MM.1S (cell line): Measurements from ENCODE around the gene MATN3.

ENCODE experiments used
- DNase-seq: peaks from one replicate; pipeline ENCODE4 v3.0.0-alpha.2; 2015
- H2AFZ ChIP-seq: fragments of 300-600 bp; sonication (generic); 2 replicates; pipeline ENCODE4 v1.6.0; 2016; ENCODE audit warnings: antibody characterized with exemption, low read length
- H3F3A ChIP-seq: fragments of 300-600 bp; sonication (generic); 2 replicates; pipeline ENCODE4 v1.6.1; 2016; ENCODE audit warnings: mild to moderate bottlenecking, antibody characterized with exemption, low read length, moderate library complexity, mixed read lengths; ENCODE audit not compliant: insufficient read depth
- H3K27ac ChIP-seq: fragments of 300-600 bp; sonication (generic); 2 replicates; pipeline ENCODE4 v1.5.1; 2016; ENCODE audit warnings: mild to moderate bottlenecking, low read length
- H3K27me3 ChIP-seq: fragments of 300-600 bp; sonication (generic); replicated peaks from 2 replicates; pipeline ENCODE4 v1.6.0; 2016; ENCODE audit warnings: low read length; ENCODE audit not compliant: insufficient read depth
- H3K36me3 ChIP-seq: fragments of 300-600 bp; sonication (generic); replicated peaks from 2 replicates; pipeline ENCODE4 v1.6.1; 2016; ENCODE audit warnings: mild to moderate bottlenecking, low read length, mixed read lengths; ENCODE audit not compliant: insufficient read depth
- H3K4me1 ChIP-seq: fragments of 300-600 bp; sonication (generic); 2 replicates; pipeline ENCODE4 v1.6.1; 2016; ENCODE audit warnings: low read length, mixed read lengths
- H3K4me2 ChIP-seq: fragments of 300-600 bp; sonication (generic); 2 replicates; pipeline ENCODE4 v1.6.0; 2016; ENCODE audit warnings: low read depth, low read length
- H3K4me3 ChIP-seq: fragments of 300-600 bp; sonication (generic); 2 replicates; pipeline ENCODE4 v1.5.1; 2016; ENCODE audit warnings: low read length, mixed read lengths
- H3K79me2 ChIP-seq: fragments of 300-600 bp; sonication (generic); 2 replicates; pipeline ENCODE4 v1.6.1; 2016; ENCODE audit warnings: mixed run types, low read length, mixed read lengths
- H3K9ac ChIP-seq: fragments of 300-600 bp; sonication (generic); 2 replicates; pipeline ENCODE4 v1.6.1; 2016; ENCODE audit warnings: low read length, mixed read lengths
- H3K9me2 ChIP-seq: fragments of 300-600 bp; sonication (generic); replicated peaks from 2 replicates; pipeline ENCODE4 v1.6.1; 2016; ENCODE audit warnings: mild to moderate bottlenecking, low read length, mixed read lengths; ENCODE audit not compliant: insufficient read depth
- H3K9me3 ChIP-seq: fragments of 300-600 bp; sonication (generic); replicated peaks from 2 replicates; pipeline ENCODE4 v1.6.1; 2016; ENCODE audit warnings: mild to moderate bottlenecking, low read length, mixed read lengths; ENCODE audit not compliant: insufficient read depth
- H4K20me1 ChIP-seq: fragments of 300-600 bp; sonication (generic); 2 replicates; pipeline ENCODE4 v1.6.1; 2016; ENCODE audit warnings: mild to moderate bottlenecking, low read length, moderate library complexity, mixed read lengths; ENCODE audit not compliant: insufficient read depth
- EZH2 ChIP-seq: fragments of 300-600 bp; sonication (generic); optimal IDR thresholded peaks from 2 replicates; pipeline ENCODE3; 2017; ENCODE audit warnings: low read depth, mild to moderate bottlenecking, antibody characterized with exemption, low read length, mixed read lengths
- EZH2phosphoT487 ChIP-seq: fragments of 300-600 bp; sonication (generic); IDR thresholded peaks from 2 replicates; pipeline ENCODE4 v1.6.1; 2018; ENCODE audit warnings: antibody characterized with exemption, low read length
- TF ChIP-seq, protein P1 (sequence below): fragments of 300-600 bp; sonication (generic); IDR thresholded peaks from 2 replicates; pipeline ENCODE4 v1.5.1; 2016; ENCODE audit warnings: antibody characterized with exemption, low read length, mixed read lengths

Gene MATN3

DNA sequence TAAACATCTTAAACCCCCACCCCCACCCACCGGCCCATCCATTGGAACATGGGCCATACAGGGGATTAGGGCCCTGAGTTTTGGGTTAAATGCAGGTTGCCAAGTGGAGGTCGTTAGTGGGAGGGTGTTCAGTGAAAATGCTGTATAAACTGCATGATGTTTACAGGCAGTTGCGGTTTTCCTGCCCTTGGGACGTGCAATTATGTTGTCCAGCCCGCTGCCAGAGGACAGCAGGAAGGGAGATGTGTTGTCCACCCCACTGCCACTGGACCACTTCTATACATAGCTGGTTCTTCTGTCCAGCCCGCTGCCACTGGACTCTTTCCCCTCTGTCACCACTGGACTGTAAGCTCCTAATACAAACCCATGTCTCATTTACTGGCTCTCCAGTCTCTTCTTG, 41.7 kb upstream of the MATN3 start:
- Histone ChIP-seq H3F3A (peaks cover 8% of the 10 kb centered on the region; the same call in 1 of the 2 replicates), H3K36me3 (no peaks in the 10 kb centered on the region), H3K27me3 (no peaks in the 10 kb centered on the region), H3K4me2 (no peak overlapping the region), H3K27ac (no peak overlapping the region), H2AFZ (no peak overlapping the region), H3K4me3 (no peak overlapping the region), H3K4me1 (peaks cover 14% of the 10 kb centered on the region), H3K9me2 (no peaks in the 10 kb centered on the region), H3K9me3 (no peaks in the 10 kb centered on the region), H4K20me1 (no peaks in the 10 kb centered on the region), H3K79me2 (peaks cover 23% of the 10 kb centered on the region), H3K9ac (no peak overlapping the region)
- no peak for DNase-seq
- TF ChIP-seq, protein P1, sequence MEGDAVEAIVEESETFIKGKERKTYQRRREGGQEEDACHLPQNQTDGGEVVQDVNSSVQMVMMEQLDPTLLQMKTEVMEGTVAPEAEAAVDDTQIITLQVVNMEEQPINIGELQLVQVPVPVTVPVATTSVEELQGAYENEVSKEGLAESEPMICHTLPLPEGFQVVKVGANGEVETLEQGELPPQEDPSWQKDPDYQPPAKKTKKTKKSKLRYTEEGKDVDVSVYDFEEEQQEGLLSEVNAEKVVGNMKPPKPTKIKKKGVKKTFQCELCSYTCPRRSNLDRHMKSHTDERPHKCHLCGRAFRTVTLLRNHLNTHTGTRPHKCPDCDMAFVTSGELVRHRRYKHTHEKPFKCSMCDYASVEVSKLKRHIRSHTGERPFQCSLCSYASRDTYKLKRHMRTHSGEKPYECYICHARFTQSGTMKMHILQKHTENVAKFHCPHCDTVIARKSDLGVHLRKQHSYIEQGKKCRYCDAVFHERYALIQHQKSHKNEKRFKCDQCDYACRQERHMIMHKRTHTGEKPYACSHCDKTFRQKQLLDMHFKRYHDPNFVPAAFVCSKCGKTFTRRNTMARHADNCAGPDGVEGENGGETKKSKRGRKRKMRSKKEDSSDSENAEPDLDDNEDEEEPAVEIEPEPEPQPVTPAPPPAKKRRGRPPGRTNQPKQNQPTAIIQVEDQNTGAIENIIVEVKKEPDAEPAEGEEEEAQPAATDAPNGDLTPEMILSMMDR: no peak
- TF ChIP-seq EZH2phosphoT487 (no peak), EZH2 (no peak)

DNA sequence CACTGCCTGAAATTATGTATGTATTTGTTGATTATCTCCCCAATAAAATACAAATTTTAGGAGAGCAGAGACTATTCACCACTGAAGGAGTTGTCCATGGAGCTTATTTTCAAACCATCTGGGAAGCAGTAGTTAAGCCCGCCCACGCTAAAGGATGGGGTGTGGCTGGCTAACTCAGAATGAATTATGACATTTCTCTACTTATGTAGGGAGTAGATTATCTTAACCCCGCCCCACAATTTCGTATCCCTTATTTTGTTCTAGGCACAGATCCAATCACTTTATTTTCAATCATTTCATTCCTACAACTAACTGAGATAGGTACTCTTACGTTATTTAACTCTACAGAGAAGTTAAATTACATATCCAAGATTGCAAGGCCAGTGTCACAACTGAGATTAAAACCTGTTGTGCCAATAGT, 40.4 kb upstream of the MATN3 start:
- Histone ChIP-seq H3K27ac (no peak overlapping the region), H3K4me1 (peaks cover 19% of the 10 kb centered on the region), H3K9me3 (no peaks in the 10 kb centered on the region), H2AFZ (peak overlapping the region; percentile 91), H3K9ac (no peak overlapping the region), H3K4me3 (peak overlapping the region; percentile 86; the same call in 1 of the 2 replicates), H3K27me3 (no peaks in the 10 kb centered on the region), H4K20me1 (no peaks in the 10 kb centered on the region), H3F3A (peaks cover 8% of the 10 kb centered on the region; the same call in 1 of the 2 replicates), H3K9me2 (no peaks in the 10 kb centered on the region), H3K79me2 (peaks cover 35% of the 10 kb centered on the region), H3K4me2 (peak overlapping the region; percentile 83), H3K36me3 (no peaks in the 10 kb centered on the region)
- TF ChIP-seq EZH2: no peak
- DNase-seq: no peak

DNA sequence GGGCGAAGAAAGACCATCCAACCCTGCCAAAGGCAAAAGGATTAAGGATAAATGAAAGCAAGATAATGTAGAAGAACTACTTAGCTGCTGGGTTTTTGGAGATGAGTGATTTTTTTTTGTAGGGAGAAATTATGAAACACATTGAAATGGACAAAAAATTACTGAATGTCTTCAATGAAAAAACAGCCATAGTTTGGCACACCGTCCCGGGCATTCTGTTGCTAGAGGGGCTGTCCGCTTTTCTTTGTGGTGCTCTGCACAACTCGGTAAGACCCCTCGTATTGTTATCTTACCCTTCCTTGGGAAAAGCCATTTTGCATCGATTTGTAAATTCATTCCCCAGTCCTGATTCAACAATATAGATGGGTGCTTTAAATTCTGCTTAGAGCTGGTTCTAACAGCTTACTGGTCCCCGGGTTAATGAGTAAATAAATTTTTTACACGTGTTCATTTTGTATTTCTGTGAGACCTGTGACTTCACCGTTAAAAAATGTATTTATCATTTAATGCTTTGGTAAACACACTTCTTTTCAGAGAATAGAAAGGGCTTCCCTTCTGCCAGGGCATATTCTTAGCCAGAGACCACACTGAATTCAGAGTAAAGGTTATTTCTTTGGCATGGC, 39.9 kb upstream of the MATN3 start:
- peak overlapping the region; percentile 93 for H3K9ac ChIP-seq
- no peaks in the 10 kb centered on the region for H3K36me3 ChIP-seq
- peak overlapping the region; percentile 91 for H2AFZ ChIP-seq
- TF ChIP-seq EZH2 (no peak), EZH2phosphoT487 (no peak)
- TF ChIP-seq, protein P1: no peak
- DNase-seq: no peak
- H3K4me1 ChIP-seq: peaks cover 19% of the 10 kb centered on the region
- peak overlapping the region; percentile 83 for H3K4me2 ChIP-seq
- peak overlapping the region; percentile 86 for H3K4me3 ChIP-seq
- no peaks in the 10 kb centered on the region for H3K9me2 ChIP-seq
- peak overlapping the region; percentile 90; the same call in 1 of the 2 replicates for H3K27ac ChIP-seq
- H4K20me1 ChIP-seq: no peaks in the 10 kb centered on the region
- peaks cover 8% of the 10 kb centered on the region; the same call in 1 of the 2 replicates for H3F3A ChIP-seq
- no peaks in the 10 kb centered on the region for H3K9me3 ChIP-seq
- no peaks in the 10 kb centered on the region for H3K27me3 ChIP-seq
- H3K79me2 ChIP-seq: peaks cover 40% of the 10 kb centered on the region
